Aorta (tissue), 5 donors: ENCODE results near the gene ABCG4. TPM values are rescaled to one million over a fixed set of nuclear protein-coding genes. Genes with fewer than 3 reads are reported as not detected.

ENCODE experiments used
- ATAC-seq: fragments of 200-7000 bp; cut with Tn5 transposase; one replicate; pipeline ENCODE4 v1.9.1; 2022; ENCODE audit warnings: moderate library complexity; ENCODE audit not compliant: low FRiP score
- DNase-seq, 2 donors: peaks; one replicate each; pipeline ENCODE4 v3.0.0-alpha.2; 2020
- H3K27ac ChIP-seq, 2 donors: one replicate each; pipeline ENCODE4 v1.5.1; 2013; ENCODE audit warnings: low read length in 2 of 2, mild to moderate bottlenecking in 2 of 2, moderate library complexity in 2 of 2, control low read depth in 1 of 2, inconsistent platforms in 1 of 2, low read depth in 1 of 2
- H3K27me3 ChIP-seq, 2 donors: one replicate each; pipeline ENCODE4 v1.6.1; 2013; ENCODE audit warnings: control low read depth in 1 of 2, low read length in 1 of 2, mild to moderate bottlenecking in 1 of 2, moderate library complexity in 1 of 2; ENCODE audit not compliant: insufficient read depth in 2 of 2, control insufficient read depth in 1 of 2
- H3K36me3 ChIP-seq, 2 donors: one replicate each; pipeline ENCODE4 v1.6.1; 2013; ENCODE audit warnings: control low read depth in 1 of 2, low read length in 1 of 2, mild to moderate bottlenecking in 1 of 2; ENCODE audit not compliant: insufficient read depth in 2 of 2, control insufficient read depth in 1 of 2
- H3K4me1 ChIP-seq, 2 donors: one replicate each; pipeline ENCODE4 v1.6.1; 2013; ENCODE audit warnings: low read length in 2 of 2, control low read depth in 1 of 2, mild to moderate bottlenecking in 1 of 2, moderate library complexity in 1 of 2; ENCODE audit not compliant: insufficient read depth in 2 of 2, control insufficient read depth in 1 of 2
- H3K4me3 ChIP-seq, 2 donors: one replicate each; pipeline ENCODE4 v1.5.1; 2013; ENCODE audit warnings: low read length in 2 of 2, control low read depth in 1 of 2, mild to moderate bottlenecking in 1 of 2
- H3K9me3 ChIP-seq: one replicate; pipeline ENCODE4 v1.6.1; 2013; ENCODE audit warnings: mild to moderate bottlenecking, low read length; ENCODE audit not compliant: control insufficient read depth
- WGBS, 2 donors: extraction: QIAGEN DNeasy Blood & Tissue Kit; methylation state at CpG; one replicate each; pipeline ENCODE4 v1.1.7; 2013; 5-methylcytosine and 5-hydroxymethylcytosine counted together
- intact Hi-C, 2 donors: fragments of 100-400 bp; cut with DNase I; formaldehyde crosslinking; loops; one replicate each; pipeline versions ENCODE4 v1.14.2 to v1.15.0; 2022
- polyA plus RNA-seq, 2 donors: library from polyadenylated mRNA; stranded (reverse); fragments of 200-250 nt; gene quantifications; one replicate each; pipeline ENCODE4 v1.2.3, GENCODE V29; 2013
- total RNA-seq, 2 donors: library from RNA; stranded (reverse); fragmentation: NEBNext Ultra II Directional; extraction: Animal tissue kit (Norgen Biotek cat#: 25700); gene quantifications; one replicate each; pipeline ENCODE4 v1.2.1, GENCODE V29; 2021
- donor health status: healthy with polysubstance abuse.
- donor health status: Bipolar disorder and iron deficiency.
- donor health status: DM: no; HTN: no; CAD: no.
- donor health status: DM: no; HTN: no; CAD: no.
- donor health status: DM: yes; HTN: yes; CAD: no.

Gene ABCG4
- total and polyA plus RNA-seq, 4 donors = 0.45 to 0.75 (median 0.75) TPM; not detected in 1

DNA sequence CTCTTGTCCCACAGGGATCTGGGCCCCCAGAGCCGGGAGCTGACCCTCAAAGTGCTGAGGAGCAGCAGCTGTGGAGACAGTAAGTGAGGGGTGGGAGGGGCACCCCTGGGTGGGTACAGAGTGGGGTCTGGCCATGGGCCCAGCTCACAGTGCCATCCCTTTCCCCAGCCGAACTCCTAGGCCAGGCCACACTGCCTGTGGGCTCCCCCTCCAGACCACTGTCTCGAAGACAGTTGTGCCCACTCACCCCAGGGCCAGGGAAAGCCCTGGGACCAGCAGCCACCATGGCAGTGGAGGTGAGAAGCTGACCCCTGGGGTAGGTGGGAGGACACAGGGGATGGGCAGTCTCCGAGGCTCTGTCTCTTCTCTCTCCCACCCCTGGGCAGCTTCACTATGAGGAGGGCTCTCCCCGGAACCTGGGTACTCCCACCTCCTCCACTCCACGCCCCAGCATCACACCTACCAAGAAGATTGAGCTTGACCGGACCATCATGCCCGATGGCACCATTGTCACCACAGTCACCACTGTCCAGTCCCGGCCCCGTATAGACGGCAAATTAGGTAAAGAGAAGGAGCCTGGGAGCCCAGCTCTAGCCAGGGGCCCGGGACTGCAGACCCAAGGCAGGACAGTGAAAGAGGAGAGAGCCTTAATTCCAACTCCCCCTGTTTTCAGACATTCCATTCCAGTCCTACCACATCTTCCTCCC lies 36.4 kb upstream of the ABCG4 start:
- intact Hi-C loops = no loop called here
- H3K4me1 ChIP-seq = peaks cover 0 to 2% of the 10 kb centered on the region in 2 donors
- no peak overlapping the region for H3K27ac ChIP-seq
- DNase-seq = peak in 1 of 2 donors; percentile 40
- H3K36me3 ChIP-seq = peaks cover 0 to 8% of the 10 kb centered on the region in 2 donors
- H3K9me3 ChIP-seq = no peaks in the 10 kb centered on the region
- 86 to 92% methylated on average over 12 of the region's 12 CpGs for WGBS, 2 donors
- no peaks in the 10 kb centered on the region for H3K27me3 ChIP-seq
- no peak overlapping the region for H3K4me3 ChIP-seq
- ATAC-seq = no peak

GRCh38 chr11:119113716-119114115 lies 35.1 kb upstream of the ABCG4 start:
- Histone ChIP-seq H3K27me3 (no peaks in the 10 kb centered on the region), H3K27ac (no peak overlapping the region), H3K36me3 (peaks cover 0 to 8% of the 10 kb centered on the region in 2 donors), H3K9me3 (no peaks in the 10 kb centered on the region), H3K4me3 (no peak overlapping the region), H3K4me1 (peaks cover 0 to 2% of the 10 kb centered on the region in 2 donors)
- ATAC-seq (no peak), DNase-seq (peak in 1 of 2 donors; percentile 25)
- intact Hi-C loops = no loop called here
- WGBS, 2 donors = 93 to 94% methylated on average over 9 of the region's 9 CpGs

DNA sequence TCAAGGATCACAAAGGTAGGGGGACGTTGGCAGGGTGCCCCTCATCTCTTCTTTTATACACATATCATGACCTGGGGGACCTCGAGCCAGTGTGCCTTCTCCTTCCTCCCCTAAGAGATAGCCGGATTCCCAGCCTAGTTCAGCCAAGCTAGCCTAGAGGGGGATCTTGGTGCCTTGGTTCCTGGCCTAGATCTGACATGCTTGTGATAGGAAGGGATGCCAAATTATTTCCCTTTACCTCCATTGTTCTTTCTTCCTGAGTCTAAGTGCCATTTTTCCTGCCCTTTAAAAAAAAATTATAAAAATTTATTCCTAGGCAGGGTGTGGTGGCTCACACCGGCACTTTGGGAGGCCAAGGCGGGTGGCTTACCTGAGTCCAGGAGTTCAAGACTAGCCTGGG lies 34.5 kb upstream of the ABCG4 start:
- no peaks in the 10 kb centered on the region for H3K4me1 ChIP-seq
- H3K27ac ChIP-seq = no peak overlapping the region
- H3K4me3 ChIP-seq = no peak overlapping the region
- DNase-seq (no peak), ATAC-seq (no peak)
- no peaks in the 10 kb centered on the region for H3K9me3 ChIP-seq
- WGBS, 2 donors = 91 to 95% methylated on average over 5 of the region's 5 CpGs
- intact Hi-C loops = no loop called here
- peaks cover 0 to 8% of the 10 kb centered on the region in 2 donors for H3K36me3 ChIP-seq
- no peaks in the 10 kb centered on the region for H3K27me3 ChIP-seq

DNA sequence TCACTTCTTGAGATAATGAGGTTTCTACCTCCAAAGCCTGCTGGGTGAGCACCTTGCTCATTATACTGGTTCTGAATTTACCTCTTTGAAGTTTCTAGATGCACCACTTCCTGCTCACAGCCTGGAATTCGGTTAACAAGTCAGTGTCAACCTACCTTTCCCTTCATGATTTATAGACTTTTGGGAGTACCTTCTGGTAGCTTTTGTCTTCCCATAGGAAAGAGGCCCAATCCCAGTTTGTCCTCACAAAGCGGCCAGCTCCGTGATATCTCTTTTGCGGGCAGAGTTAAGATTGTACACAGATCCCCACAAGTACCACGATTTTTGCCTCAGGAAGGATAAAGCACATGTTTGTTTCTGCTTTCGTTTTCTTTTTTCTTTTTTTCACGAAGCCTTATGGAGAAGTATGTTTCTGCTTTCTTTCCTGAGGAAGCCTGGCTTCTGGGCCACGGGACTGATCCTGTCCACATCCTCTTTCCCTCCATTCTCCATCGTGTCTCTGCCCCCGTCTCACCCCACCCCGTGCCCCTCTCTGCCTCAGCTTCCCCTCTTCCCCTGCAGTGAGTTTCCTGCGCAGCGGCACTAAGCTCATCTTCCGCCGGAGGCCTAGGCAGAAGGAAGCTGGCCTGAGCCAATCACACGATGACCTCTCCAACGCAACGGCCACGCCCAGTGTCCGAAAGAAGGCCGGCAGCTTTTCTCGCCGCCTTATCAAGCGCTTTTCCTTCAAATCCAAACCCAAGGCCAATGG lies 33.2 kb upstream of the ABCG4 start:
- ATAC-seq (peak; percentile 58), DNase-seq (peak in 1 of 2 donors; percentile 83)
- WGBS, 2 donors = 67 to 71% methylated on average over 24 of the region's 24 CpGs
- intact Hi-C loops = no loop called here
- Histone ChIP-seq H3K27me3 (no peaks in the 10 kb centered on the region), H3K4me1 (no peaks in the 10 kb centered on the region), H3K9me3 (no peaks in the 10 kb centered on the region), H3K4me3 (no peak overlapping the region), H3K36me3 (peaks cover 0 to 8% of the 10 kb centered on the region in 2 donors), H3K27ac (no peak overlapping the region)

GRCh38 chr11:119116235-119116594 lies 32.6 kb upstream of the ABCG4 start:
- Histone ChIP-seq H3K27me3 (no peaks in the 10 kb centered on the region), H3K27ac (no peak overlapping the region), H3K4me1 (no peaks in the 10 kb centered on the region), H3K36me3 (peaks cover 0 to 6% of the 10 kb centered on the region in 2 donors), H3K4me3 (no peak overlapping the region), H3K9me3 (no peaks in the 10 kb centered on the region)
- WGBS, 2 donors = 76 to 84% methylated on average over 10 of the region's 10 CpGs
- DNase-seq (no peak), ATAC-seq (no peak)
- intact Hi-C loops = no loop called here

GRCh38 chr11:119116601-119117000 lies 32.3 kb upstream of the ABCG4 start:
- H3K27me3 ChIP-seq = no peaks in the 10 kb centered on the region
- H3K36me3 ChIP-seq = peaks cover 0 to 4% of the 10 kb centered on the region in 2 donors
- 55 to 70% methylated on average over 5 of the region's 5 CpGs for WGBS, 2 donors
- ATAC-seq (no peak), DNase-seq (no peak)
- no peaks in the 10 kb centered on the region for H3K4me1 ChIP-seq
- intact Hi-C loops = no loop called here
- H3K9me3 ChIP-seq = no peaks in the 10 kb centered on the region
- H3K27ac ChIP-seq = no peak overlapping the region
- no peak overlapping the region for H3K4me3 ChIP-seq

DNA sequence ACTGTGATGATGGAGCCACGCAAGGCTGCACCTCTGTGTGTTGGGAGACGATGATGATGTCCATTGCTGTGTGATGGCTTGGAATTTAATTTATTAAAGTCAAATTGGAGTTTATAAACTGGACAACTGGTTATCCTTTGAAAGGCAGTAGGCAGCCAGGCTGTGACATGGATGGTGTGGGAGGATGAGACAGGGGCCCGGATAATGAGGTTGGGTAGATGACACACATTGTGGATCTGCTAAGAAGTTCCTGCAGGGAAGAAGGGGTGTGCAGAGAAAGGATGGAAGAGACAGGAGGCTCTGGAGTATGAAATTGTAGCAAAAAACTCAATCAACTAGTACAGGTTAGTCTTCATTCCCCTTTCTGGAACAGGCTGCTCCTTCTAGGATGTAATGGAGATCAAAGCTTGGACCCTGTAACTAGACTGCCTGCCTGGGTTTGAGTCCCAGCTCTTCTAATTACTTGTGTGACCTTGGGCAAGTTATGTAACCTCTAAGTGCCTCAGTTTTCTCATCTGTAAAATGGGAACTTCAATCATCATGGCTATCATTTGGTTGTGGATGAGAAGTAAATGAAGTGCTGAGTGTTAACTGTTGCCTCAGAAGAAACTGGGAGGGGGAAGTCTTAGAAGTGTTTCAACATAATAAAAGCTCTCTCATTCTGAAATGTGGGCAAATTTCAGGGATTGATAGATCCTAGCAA lies 31.7 kb upstream of the ABCG4 start:
- no peaks in the 10 kb centered on the region for H3K4me1 ChIP-seq
- no peak overlapping the region for H3K4me3 ChIP-seq
- 88 to 95% methylated on average over 3 of the region's 3 CpGs for WGBS, 2 donors
- no peaks in the 10 kb centered on the region for H3K27me3 ChIP-seq
- H3K9me3 ChIP-seq = no peaks in the 10 kb centered on the region
- ATAC-seq (no peak), DNase-seq (no peak)
- intact Hi-C loops = no loop called here
- H3K27ac ChIP-seq = no peak overlapping the region
- H3K36me3 ChIP-seq = peaks cover 0 to 4% of the 10 kb centered on the region in 2 donors

GRCh38 chr11:119118227-119118626 lies 30.6 kb upstream of the ABCG4 start:
- ATAC-seq (no peak), DNase-seq (no peak)
- Histone ChIP-seq H3K4me1 (no peaks in the 10 kb centered on the region), H3K4me3 (no peak overlapping the region), H3K27me3 (no peaks in the 10 kb centered on the region), H3K9me3 (no peaks in the 10 kb centered on the region), H3K36me3 (peaks cover 0 to 3% of the 10 kb centered on the region in 2 donors), H3K27ac (no peak overlapping the region)
- 91 to 97% methylated on average over 5 of the region's 5 CpGs for WGBS, 2 donors
- intact Hi-C loops = no loop called here
